DOHH2 (cell line): ENCODE results near the gene CRTAC1.

ENCODE experiments used
- H3F3A ChIP-seq: fragments of 200-600 bp; sonication (generic), shearing (Covaris generic); 2 replicates; pipeline ENCODE4 v1.6.0; 2016; ENCODE audit warnings: antibody characterized with exemption, mild to moderate bottlenecking; ENCODE audit not compliant: control insufficient read depth, insufficient read depth
- H3K27ac ChIP-seq: fragments of 200-600 bp; sonication (generic); 2 replicates; pipeline ENCODE4 v1.5.1; 2014; ENCODE audit warnings: low read depth, mild to moderate bottlenecking, low read length, moderate library complexity
- H3K27me3 ChIP-seq: fragments of 200-600 bp; sonication (generic); 2 replicates; pipeline ENCODE4 v1.6.1; 2014; ENCODE audit warnings: mild to moderate bottlenecking, low read length, mixed read lengths; ENCODE audit not compliant: control insufficient read depth
- H3K36me3 ChIP-seq: fragments of 200-600 bp; sonication (generic); 2 replicates; pipeline ENCODE4 v1.6.1; 2014; ENCODE audit warnings: mild to moderate bottlenecking, low read length, moderate library complexity, mixed read lengths; ENCODE audit not compliant: control insufficient read depth
- H3K4me1 ChIP-seq: fragments of 200-600 bp; sonication (generic); 2 replicates; pipeline ENCODE4 v1.6.1; 2014; ENCODE audit warnings: mild to moderate bottlenecking, low read length, mixed read lengths; ENCODE audit not compliant: control insufficient read depth
- H3K4me2 ChIP-seq: fragments of 200-600 bp; sonication (generic); 2 replicates; pipeline ENCODE4 v1.6.0; 2014; ENCODE audit warnings: mild to moderate bottlenecking, low read length, moderate library complexity
- H3K4me3 ChIP-seq: fragments of 200-600 bp; sonication (generic); 2 replicates; pipeline ENCODE4 v1.5.1; 2014; ENCODE audit warnings: mild to moderate bottlenecking, low read length, mixed read lengths
- H3K79me2 ChIP-seq: fragments of 200-600 bp; sonication (generic); 2 replicates; pipeline ENCODE4 v1.6.1; 2014; ENCODE audit warnings: mild to moderate bottlenecking, low read length, mixed read lengths; ENCODE audit not compliant: control insufficient read depth
- H3K9me2 ChIP-seq: fragments of 200-600 bp; sonication (generic); replicated peaks from 2 replicates; pipeline ENCODE4 v1.6.1; 2014; ENCODE audit warnings: mild to moderate bottlenecking, low read length, mixed read lengths; ENCODE audit not compliant: control insufficient read depth
- H3K9me3 ChIP-seq: fragments of 200-600 bp; sonication (generic); 2 replicates; pipeline ENCODE4 v1.6.1; 2014; ENCODE audit warnings: antibody characterized with exemption, low read length, mixed read lengths; ENCODE audit not compliant: control insufficient read depth, insufficient read depth
- H4K20me1 ChIP-seq: fragments of 200-600 bp; sonication (generic); 2 replicates; pipeline ENCODE4 v1.6.0; 2014; ENCODE audit warnings: low read depth, mild to moderate bottlenecking, antibody characterized with exemption, low read length, moderate library complexity; ENCODE audit not compliant: control insufficient read depth, insufficient read depth
- EZH2phosphoT487 ChIP-seq: fragments of 200-600 bp; sonication (generic); IDR thresholded peaks from 2 replicates; pipeline ENCODE4 v1.6.1; 2017; ENCODE audit warnings: borderline replicate concordance, mild to moderate bottlenecking, antibody characterized with exemption, low read length, moderate library complexity, mixed read lengths
- TF ChIP-seq, protein P1 (sequence below): fragments of 200-600 bp; sonication (generic); IDR thresholded peaks from one replicate; pipeline ENCODE4 v1.5.1; 2014; ENCODE audit warnings: antibody characterized with exemption, mild to moderate bottlenecking, low read depth, low read length; ENCODE audit not compliant: poor library complexity, severe bottlenecking

The CRTAC1 gene

DNA sequence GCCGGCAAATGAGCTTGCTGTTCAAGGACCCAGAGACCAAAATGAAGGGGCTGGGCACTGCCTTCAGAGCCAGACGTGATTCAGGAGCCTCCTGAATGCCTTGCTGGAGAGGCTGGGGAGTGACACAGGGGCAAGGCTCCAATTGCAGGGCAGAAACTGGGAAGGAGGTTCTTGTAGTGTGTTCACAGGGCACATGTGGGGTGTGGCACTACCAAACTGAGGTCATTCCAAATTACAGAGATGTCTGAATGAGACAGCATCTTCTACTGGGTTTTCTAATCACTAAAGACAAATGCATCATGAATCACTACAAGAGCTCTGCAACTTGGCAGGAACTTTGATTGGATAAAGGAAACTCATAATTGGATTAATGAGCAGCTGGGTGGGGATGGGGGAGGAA is 17.8 kb downstream of the CRTAC1 start:
- no peaks in the 10 kb centered on the region for H3K4me1 ChIP-seq

DNA sequence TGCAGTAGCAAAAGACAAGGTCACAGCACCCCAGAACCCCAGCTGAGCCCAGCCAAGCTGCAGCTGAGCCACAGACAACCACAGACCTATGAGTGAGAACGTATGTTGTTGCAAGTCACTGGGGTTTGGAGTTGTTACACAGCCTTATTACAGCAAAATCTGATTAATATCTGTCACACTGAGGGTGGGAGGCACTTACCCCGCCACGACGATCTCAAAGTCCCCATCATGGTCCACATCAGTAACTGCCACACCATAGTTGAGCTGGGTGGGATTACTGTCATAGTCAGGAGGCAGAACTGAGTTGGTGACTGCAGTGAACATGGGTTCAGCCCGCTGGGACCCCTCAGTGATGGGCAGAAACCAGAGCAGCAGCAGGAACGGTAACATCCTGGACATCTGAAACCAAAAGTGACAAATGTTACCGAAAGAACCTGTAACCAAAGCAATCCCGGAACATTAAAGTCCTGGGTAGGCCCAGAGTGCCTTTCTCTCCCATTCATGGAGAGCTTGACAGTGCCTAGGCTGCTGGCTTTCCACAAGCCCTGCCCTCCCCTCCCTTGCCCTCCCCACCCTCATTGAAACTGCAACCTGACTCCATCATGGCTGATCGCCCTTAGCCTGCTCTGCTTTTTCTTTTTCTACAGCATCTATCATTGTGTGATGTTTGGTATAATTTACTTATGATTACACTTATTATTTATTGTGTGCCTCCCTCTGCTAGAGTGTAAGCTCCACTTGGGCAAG is 19.3 kb downstream of the CRTAC1 start:
- Histone ChIP-seq H3K27me3 (peaks cover 24% of the 10 kb centered on the region), H3K79me2 (no peaks in the 10 kb centered on the region), H3K27ac (no peak overlapping the region), H4K20me1 (no peaks in the 10 kb centered on the region), H3K4me3 (no peak overlapping the region), H3K9me2 (no peaks in the 10 kb centered on the region), H3K9me3 (no peaks in the 10 kb centered on the region), H3K4me1 (no peaks in the 10 kb centered on the region), H3F3A (no peaks in the 10 kb centered on the region), H3K4me2 (no peak overlapping the region), H3K36me3 (no peaks in the 10 kb centered on the region)
- TF ChIP-seq EZH2phosphoT487, result no peak
- TF ChIP-seq, protein P1, sequence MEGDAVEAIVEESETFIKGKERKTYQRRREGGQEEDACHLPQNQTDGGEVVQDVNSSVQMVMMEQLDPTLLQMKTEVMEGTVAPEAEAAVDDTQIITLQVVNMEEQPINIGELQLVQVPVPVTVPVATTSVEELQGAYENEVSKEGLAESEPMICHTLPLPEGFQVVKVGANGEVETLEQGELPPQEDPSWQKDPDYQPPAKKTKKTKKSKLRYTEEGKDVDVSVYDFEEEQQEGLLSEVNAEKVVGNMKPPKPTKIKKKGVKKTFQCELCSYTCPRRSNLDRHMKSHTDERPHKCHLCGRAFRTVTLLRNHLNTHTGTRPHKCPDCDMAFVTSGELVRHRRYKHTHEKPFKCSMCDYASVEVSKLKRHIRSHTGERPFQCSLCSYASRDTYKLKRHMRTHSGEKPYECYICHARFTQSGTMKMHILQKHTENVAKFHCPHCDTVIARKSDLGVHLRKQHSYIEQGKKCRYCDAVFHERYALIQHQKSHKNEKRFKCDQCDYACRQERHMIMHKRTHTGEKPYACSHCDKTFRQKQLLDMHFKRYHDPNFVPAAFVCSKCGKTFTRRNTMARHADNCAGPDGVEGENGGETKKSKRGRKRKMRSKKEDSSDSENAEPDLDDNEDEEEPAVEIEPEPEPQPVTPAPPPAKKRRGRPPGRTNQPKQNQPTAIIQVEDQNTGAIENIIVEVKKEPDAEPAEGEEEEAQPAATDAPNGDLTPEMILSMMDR, result no peak

More for the DNA sequence above, 17.8 kb downstream of the CRTAC1 start:
- no peaks in the 10 kb centered on the region for H3F3A ChIP-seq
- no peaks in the 10 kb centered on the region for H3K79me2 ChIP-seq
- no peak overlapping the region for H3K4me3 ChIP-seq
- no peak overlapping the region for H3K4me2 ChIP-seq
- peaks cover 29% of the 10 kb centered on the region for H3K27me3 ChIP-seq
- H3K27ac ChIP-seq, result no peak overlapping the region
- no peaks in the 10 kb centered on the region for H3K9me2 ChIP-seq
- no peaks in the 10 kb centered on the region for H4K20me1 ChIP-seq
- H3K36me3 ChIP-seq, result no peaks in the 10 kb centered on the region
- no peaks in the 10 kb centered on the region for H3K9me3 ChIP-seq
- TF ChIP-seq, protein P1, result no peak
- TF ChIP-seq EZH2phosphoT487, result no peak

DNA sequence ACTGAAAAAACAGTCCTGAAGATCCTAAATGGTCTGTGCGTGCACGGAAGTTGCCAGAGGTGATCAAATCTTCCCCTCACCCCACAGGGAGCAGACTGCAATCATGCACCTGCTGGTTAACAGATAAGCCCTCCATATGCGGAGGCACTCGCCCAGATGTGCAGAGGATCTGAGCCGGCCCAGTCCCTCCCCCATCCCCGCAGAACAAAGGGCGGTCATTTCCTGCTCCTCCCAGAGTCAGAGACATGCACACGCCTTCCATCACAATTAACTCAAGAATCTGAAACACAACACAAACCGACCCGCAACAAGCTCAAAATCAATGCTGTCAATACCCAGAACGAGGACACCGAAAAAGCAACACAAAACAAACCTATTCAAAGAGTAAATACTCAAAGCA is 24.2 kb downstream of the CRTAC1 start:
- Histone ChIP-seq H3K4me3 (no peak overlapping the region), H3K4me1 (no peaks in the 10 kb centered on the region), H3K4me2 (no peak overlapping the region)

More for the DNA sequence above, 24.2 kb downstream of the CRTAC1 start:
- no peaks in the 10 kb centered on the region for H3K9me3 ChIP-seq
- H3F3A ChIP-seq, result no peaks in the 10 kb centered on the region
- H3K27ac ChIP-seq, result no peak overlapping the region
- H3K79me2 ChIP-seq, result no peaks in the 10 kb centered on the region
- no peak for TF ChIP-seq EZH2phosphoT487
- TF ChIP-seq, protein P1, result no peak
- H3K27me3 ChIP-seq, result peaks cover 6% of the 10 kb centered on the region; the same call in 1 of the 2 replicates
- no peaks in the 10 kb centered on the region for H4K20me1 ChIP-seq
- H3K9me2 ChIP-seq, result no peaks in the 10 kb centered on the region
- H3K36me3 ChIP-seq, result no peaks in the 10 kb centered on the region
